ENCODE results near the gene PMM1. TPM values are rescaled to one million over a fixed set of nuclear protein-coding genes. Genes with fewer than 3 reads are reported as not detected.

Gene PMM1
- total RNA-seq, 1 donor from 2014 or later = 30.8 TPM

DNA sequence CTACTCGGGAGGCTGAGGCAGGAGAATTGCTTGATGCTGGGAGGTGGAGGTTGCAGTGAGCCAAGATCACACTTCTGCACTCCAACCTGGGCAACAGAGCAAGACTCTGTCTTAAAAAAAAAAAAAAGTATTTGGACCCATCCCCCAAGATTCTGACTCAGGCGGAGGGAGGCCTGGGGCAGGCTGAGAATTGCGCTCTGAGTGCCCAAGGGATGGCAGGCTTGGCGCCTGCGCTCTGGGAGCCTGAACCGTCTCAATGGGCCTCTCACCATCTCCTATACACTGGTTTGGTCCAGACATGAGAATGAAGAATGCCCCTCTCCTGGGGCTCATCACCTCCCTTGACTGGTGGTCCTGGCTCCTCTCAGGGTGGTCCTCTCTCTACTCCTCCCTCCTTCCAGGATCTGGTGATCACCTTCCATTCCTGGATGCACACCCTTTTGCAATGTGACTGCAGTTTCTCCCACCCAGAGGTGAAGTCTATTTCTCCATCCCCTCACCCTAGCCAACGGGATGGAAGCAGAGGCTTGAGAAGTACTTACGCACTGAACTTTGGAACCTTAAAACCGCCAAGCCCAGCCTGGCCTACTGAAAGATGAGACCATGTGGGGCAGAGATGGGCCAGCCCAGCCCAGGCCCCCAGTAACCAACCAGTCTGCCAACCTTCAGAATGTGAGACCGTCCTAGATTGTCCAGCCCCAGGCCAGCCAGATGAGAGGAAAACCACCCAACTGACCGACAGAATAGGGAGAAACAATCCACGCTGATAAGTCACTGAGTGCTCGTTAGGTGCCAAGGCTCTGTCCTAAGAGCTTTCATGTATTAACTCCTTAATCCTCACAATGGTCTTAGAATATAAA is 50.3 kb downstream of the PMM1 start:
- H3K4me3 Mint-ChIP-seq = peak overlapping the region; percentile 56
- H3K36me3 Mint-ChIP-seq (ENCODE audit: low read depth) = peaks cover 7% of the 10 kb centered on the region
- no peak overlapping the region for H3K27ac Mint-ChIP-seq (ENCODE audit: unreplicated experiment)
- H3K9me3 Mint-ChIP-seq = no peaks in the 10 kb centered on the region
- no peak for DNase-seq (ENCODE audit: low read depth, low spot score)
- H3K4me1 Mint-ChIP-seq = peaks cover 27% of the 10 kb centered on the region
- no peak for TF ChIP-seq CTCF (conservative IDR thresholded peaks at IDR 0.05)
- H3K27me3 Mint-ChIP-seq (ENCODE audit: low read depth) = peaks cover 3% of the 10 kb centered on the region

- no peak for TF ChIP-seq CTCF (conservative IDR thresholded peaks at IDR 0.05)
- H3K4me1 Mint-ChIP-seq = peaks cover 23% of the 10 kb centered on the region
- peaks cover 7% of the 10 kb centered on the region for H3K36me3 Mint-ChIP-seq (ENCODE audit: low read depth)
- H3K27ac Mint-ChIP-seq (ENCODE audit: unreplicated experiment) = no peak overlapping the region
- DNase-seq (ENCODE audit: low read depth, low spot score) = no peak
- no peak overlapping the region for H3K4me3 Mint-ChIP-seq
- H3K9me3 Mint-ChIP-seq = no peaks in the 10 kb centered on the region
- peaks cover 3% of the 10 kb centered on the region for H3K27me3 Mint-ChIP-seq (ENCODE audit: low read depth)
Observed at GRCh38 chr22:41538583-41538982, 51.1 kb downstream of the PMM1 start.

DNA sequence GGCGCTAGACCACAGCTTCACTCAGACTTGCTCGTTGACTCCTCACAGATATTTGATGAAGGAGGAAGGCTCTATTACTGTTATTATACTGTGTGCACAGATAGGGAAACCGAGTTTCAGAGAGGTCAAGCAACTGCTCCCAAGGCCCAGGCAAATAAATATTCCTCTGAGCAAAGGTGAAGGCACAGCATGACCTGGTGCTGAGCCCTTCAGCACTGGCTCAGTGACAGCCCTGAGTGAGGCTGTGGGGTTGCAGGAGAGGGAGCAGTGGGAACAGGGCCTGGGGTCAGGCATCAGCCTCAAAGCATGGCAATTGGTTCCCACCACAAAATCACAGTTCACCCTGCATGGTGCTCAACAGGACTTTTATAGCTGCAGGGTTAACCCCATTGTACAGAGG is 52.4 kb downstream of the PMM1 start:
- H3K4me3 Mint-ChIP-seq = peak overlapping the region; percentile 31
- DNase-seq (ENCODE audit: low read depth, low spot score) = no peak
- TF ChIP-seq CTCF (conservative IDR thresholded peaks at IDR 0.05) = no peak
- no peaks in the 10 kb centered on the region for H3K9me3 Mint-ChIP-seq
- peaks cover 9% of the 10 kb centered on the region for H3K36me3 Mint-ChIP-seq (ENCODE audit: low read depth)
- no peak overlapping the region for H3K27ac Mint-ChIP-seq (ENCODE audit: unreplicated experiment)
- H3K4me1 Mint-ChIP-seq = peaks cover 9% of the 10 kb centered on the region
- H3K27me3 Mint-ChIP-seq (ENCODE audit: low read depth) = peaks cover 3% of the 10 kb centered on the region

DNA sequence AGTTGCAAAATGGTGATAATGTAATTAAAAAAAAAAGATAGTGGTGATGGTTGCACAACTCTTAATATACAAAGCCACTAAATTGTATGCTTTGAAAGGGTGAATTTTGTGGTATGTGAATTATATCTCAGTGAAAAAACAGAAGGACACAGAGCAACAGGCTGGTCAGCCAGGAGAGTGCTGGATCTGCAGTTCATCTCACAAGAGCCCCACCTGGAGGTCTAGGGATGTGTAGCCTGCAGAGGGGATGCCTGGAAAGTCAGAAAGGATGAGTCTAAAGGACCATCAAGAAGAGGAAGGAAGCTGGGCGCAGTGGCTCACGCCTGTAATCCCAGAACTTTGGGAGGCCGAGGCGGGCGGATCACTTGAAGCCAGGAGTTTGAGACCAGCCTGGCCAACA is 54.4 kb downstream of the PMM1 start:
- DNase-seq (ENCODE audit: low read depth, low spot score) = no peak
- Mint-ChIP-seq H3K36me3 (ENCODE audit: low read depth) (peaks cover 5% of the 10 kb centered on the region), H3K4me1 (no peaks in the 10 kb centered on the region), H3K9me3 (no peaks in the 10 kb centered on the region), H3K27me3 (ENCODE audit: low read depth) (peaks cover 3% of the 10 kb centered on the region), H3K4me3 (peak overlapping the region; percentile 64), H3K27ac (ENCODE audit: unreplicated experiment) (no peak overlapping the region)
- TF ChIP-seq CTCF (conservative IDR thresholded peaks at IDR 0.05) = peak; percentile 32

GRCh38 chr22:41534219-41534618 is 55.4 kb downstream of the PMM1 start:
- Mint-ChIP-seq H3K27ac (ENCODE audit: unreplicated experiment) (no peak overlapping the region), H3K27me3 (ENCODE audit: low read depth) (peaks cover 3% of the 10 kb centered on the region), H3K9me3 (no peaks in the 10 kb centered on the region), H3K4me1 (no peaks in the 10 kb centered on the region), H3K4me3 (no peak overlapping the region), H3K36me3 (ENCODE audit: low read depth) (peaks cover 9% of the 10 kb centered on the region)
- no peak for TF ChIP-seq CTCF (conservative IDR thresholded peaks at IDR 0.05)
- DNase-seq (ENCODE audit: low read depth, low spot score) = no peak

Measured in neural crest cell (in vitro differentiated cells).